ENCODE measurements around the gene RUNX2.

RUNX2 gene

GRCh38 chr6:45699663-45700062 is 371.5 kb downstream of the RUNX2 start:
- DNase-seq (ENCODE audit: low read depth in 2 of 2): no peak

- DNase-seq (ENCODE audit: low read depth in 2 of 2): no peak
Measured at GRCh38 chr6:45702849-45703739, 375.0 kb downstream of the RUNX2 start.

- DNase-seq (ENCODE audit: low read depth in 2 of 2): no peak
Measured at GRCh38 chr6:45704056-45704800, 376.1 kb downstream of the RUNX2 start.

GRCh38 chr6:45705137-45705855 is 377.2 kb downstream of the RUNX2 start:
- no peak for DNase-seq (ENCODE audit: low read depth in 2 of 2)

GRCh38 chr6:45706319-45706718 is 378.2 kb downstream of the RUNX2 start:
- no peak for DNase-seq (ENCODE audit: low read depth in 2 of 2)

GRCh38 chr6:45707176-45707575 is 379.0 kb downstream of the RUNX2 start:
- no peak for DNase-seq (ENCODE audit: low read depth in 2 of 2)

- DNase-seq (ENCODE audit: low read depth in 2 of 2): no peak
Measured at GRCh38 chr6:45709781-45710220, 381.7 kb downstream of the RUNX2 start.

- peak; percentile 21 to 78 for DNase-seq (ENCODE audit: low read depth in 2 of 2)
Measured at GRCh38 chr6:45710304-45710821, 382.2 kb downstream of the RUNX2 start.

GRCh38 chr6:45712076-45712475 is 383.9 kb downstream of the RUNX2 start:
- no peak for DNase-seq (ENCODE audit: low read depth in 2 of 2)

- no peak for DNase-seq (ENCODE audit: low read depth in 2 of 2)
Measured at GRCh38 chr6:45712786-45713185, 384.7 kb downstream of the RUNX2 start.
